ENCODE measurements around the gene CTSF.
"Not testable (repeated sequence)": the region's sequence is repeated elsewhere in the genome, so short reads cannot be mapped to it uniquely, and the experiment has no call there.

Gene CTSF

DNA sequence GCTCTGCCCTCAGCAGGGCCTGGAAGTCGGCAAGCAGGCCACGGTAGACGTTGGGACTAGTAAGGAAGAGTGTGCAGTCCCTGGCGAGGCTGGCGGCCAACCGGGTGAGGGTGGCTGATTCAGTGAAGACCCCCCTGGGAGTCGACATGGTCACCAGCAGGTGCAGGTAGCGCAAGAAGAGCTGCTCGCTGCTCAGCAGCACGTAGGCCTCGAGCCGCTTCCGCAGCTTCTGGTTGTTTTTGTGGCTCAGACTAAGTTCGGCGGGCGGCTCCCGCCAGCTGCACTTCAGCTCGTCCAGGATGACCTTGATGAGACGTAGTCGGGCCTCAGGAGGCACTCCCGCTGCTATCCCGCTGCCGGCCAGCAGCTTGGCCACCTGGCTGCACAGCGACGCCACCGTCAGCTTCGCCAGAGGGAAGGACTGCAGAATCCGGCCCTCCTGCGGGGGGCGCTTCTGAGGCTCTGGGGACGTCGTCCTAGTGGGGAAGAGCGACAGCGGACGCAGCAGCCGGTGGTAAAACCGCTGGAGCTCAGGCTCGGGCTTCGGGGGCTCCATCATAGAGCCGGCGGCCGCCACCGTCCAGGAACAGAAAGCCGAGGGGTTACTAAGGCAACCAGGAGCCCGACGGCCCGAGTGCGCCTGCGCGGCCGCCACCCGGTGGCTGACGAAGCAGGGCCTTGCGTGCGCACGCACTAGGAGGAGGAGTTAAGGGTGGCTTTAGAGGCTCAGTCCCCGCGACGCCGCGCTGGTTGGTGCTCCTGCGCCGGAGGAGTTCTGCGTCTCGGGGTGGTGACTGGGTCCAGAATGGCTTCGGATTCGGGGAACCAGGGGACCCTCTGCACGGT lies 24.3 kb upstream of the CTSF start, which contains the start of the genes CCDC87 and CCS:
Gene CCDC87 (minus strand): TSS at position 607 of the 846 bp plus-strand sequence. CDS start 48 bp downstream, at position 559.
Gene CCS (plus strand): TSS at position 729 of the 846 bp plus-strand sequence. CDS start 77 bp downstream, at position 806.
- H3K27ac ChIP-seq = peak within 1 kb of the TSS; percentile 70 to 89 (median 79)

DNA sequence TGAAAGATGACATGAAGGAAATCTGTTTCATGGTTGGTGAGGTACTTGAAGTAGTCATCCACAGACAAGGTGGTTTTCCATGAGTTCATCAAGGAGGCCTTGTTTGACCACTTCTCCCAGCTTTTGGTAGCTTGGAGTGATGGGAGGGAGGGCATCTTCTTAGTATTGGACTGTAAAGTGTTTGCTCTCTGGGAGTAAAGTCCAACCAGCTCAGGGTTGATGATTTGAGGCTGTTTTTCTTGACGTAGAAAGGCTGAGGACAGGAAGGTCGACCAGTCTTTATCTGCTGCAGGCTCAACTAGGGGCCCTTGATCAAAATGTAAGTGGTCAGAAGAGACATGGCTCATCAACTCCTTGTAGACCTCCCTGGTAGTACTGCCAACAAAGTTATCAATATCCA lies 22.8 kb upstream of the CTSF start:
- H3K36me3 ChIP-seq = no peaks in the 10 kb centered on the region
- H3K4me2 ChIP-seq = peak overlapping the region in 8 of 11 experiments; percentile 90 to 98 (median 94); a peak in 12 of 22 replicates
- peaks cover 0 to 31% (median 17%) of the 10 kb centered on the region in 11 experiments; a peak in 18 of 22 replicates for H3K9me3 ChIP-seq (replicated peaks in 1 of 11)
- no peak overlapping the region for H3K4me3 ChIP-seq
- TF ChIP-seq Cebpa-rat (IDR thresholded peaks at IDR 0.05) = no peak
- no peaks in the 10 kb centered on the region for H3K27me3 ChIP-seq
- H3K9ac ChIP-seq = no peak overlapping the region
- H3K4me1 ChIP-seq = peaks cover 36 to 57% (median 52%) of the 10 kb centered on the region in 10 experiments
- H4K20me1 ChIP-seq = peaks cover 0 to 16% (median 6%) of the 10 kb centered on the region in 11 experiments; a peak in 6 of 22 replicates
- no peak overlapping the region for H3K27ac ChIP-seq

More for the DNA sequence above, 24.3 kb upstream of the CTSF start, which contains the start of the genes CCDC87 and CCS:
- H3K4me2 ChIP-seq = peak within 1 kb of the TSS; percentile 90 to 99 (median 95)
- TF ChIP-seq Cebpa-rat (IDR thresholded peaks at IDR 0.05) = no peak
- H3K9me3 ChIP-seq (replicated peaks in 1 of 11) = peaks cover 0 to 29% (median 17%) of the 10 kb centered on the region in 11 experiments; a peak in 17 of 22 replicates
- H3K27me3 ChIP-seq = no peaks in the 10 kb centered on the region
- H3K36me3 ChIP-seq = peaks cover 0 to 4% (median 0%) of the 10 kb centered on the region in 11 experiments; a peak in 3 of 22 replicates
- H3K4me1 ChIP-seq = peaks cover 45 to 66% (median 60%) of the 10 kb centered on the region in 10 experiments
- H4K20me1 ChIP-seq = peaks cover 0 to 16% (median 6%) of the 10 kb centered on the region in 11 experiments; a peak in 6 of 22 replicates
- H3K4me3 ChIP-seq = peak within 1 kb of the TSS; percentile 61 to 79 (median 71)
- peak within 1 kb of the TSS; percentile 72 to 92 (median 85) for H3K9ac ChIP-seq

DNA sequence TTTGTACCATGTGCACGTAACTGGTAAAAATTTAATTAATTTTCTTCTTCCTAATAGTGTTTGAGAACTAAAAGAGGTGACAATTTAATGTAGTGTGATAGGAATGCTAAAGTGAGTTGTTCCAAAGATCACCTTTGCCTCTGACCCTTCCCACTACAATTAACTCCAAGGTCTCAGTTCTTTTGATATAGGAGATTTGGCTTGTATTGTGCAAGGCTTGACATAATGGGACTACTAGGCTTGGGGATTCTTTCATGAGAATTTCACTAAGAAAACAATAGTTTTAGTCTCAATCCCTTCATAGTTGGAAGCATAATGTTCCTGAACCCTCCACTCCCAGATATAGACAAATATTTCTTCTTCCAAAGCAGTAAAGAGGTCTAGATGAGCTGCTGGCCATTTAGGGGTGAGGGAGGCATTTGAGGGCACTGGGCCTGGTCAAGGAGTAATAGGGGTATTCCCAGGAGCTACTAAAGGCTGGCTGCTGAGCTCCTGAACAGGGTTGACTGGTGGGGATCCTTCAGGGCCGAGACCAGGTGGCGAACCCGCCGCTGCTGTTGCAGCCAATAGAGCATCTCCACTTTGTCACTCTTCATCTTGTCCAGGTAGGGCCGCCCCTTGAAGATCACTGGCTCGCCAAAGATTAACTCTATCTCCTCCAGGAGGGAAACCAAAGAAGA lies 21.7 kb upstream of the CTSF start:
- no peak for TF ChIP-seq Cebpa-rat (IDR thresholded peaks at IDR 0.05)
- no peak overlapping the region for H3K4me3 ChIP-seq
- peaks cover 0 to 8% (median 0%) of the 10 kb centered on the region in 11 experiments; a peak in 2 of 22 replicates for H4K20me1 ChIP-seq
- no peaks in the 10 kb centered on the region for H3K36me3 ChIP-seq
- no peak overlapping the region for H3K27ac ChIP-seq
- H3K4me2 ChIP-seq = peak overlapping the region in 2 of 11 experiments; percentile 93 to 98; a peak in 5 of 22 replicates
- no peaks in the 10 kb centered on the region for H3K27me3 ChIP-seq
- peaks cover 26 to 46% (median 41%) of the 10 kb centered on the region in 10 experiments for H3K4me1 ChIP-seq
- H3K9ac ChIP-seq = no peak overlapping the region
- H3K9me3 ChIP-seq (replicated peaks in 1 of 11) = peaks cover 0 to 32% (median 17%) of the 10 kb centered on the region in 11 experiments; a peak in 18 of 22 replicates

DNA sequence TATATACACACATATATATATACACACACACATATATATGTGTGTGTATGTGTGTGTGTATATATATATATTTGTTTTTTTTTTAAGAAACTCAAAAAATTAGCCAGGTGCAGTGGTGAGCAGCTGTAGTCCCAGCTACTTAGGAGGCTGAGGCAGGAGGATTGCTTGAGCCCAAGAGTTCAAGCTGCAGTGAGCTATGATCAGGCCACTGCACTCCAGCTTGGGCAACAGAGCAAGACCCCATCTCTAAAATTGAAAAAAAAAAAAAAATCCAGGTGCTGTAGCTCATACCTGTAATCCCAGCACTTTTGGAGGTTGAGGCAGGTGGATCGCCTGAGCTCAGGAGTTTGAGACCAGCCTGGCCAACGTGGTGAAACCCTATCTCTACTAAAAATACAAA lies 20.9 kb upstream of the CTSF start:
- not testable (repeated sequence) for H3K4me2 ChIP-seq, H3K27ac ChIP-seq, H3K4me3 ChIP-seq, H3K9ac ChIP-seq, H4K20me1 ChIP-seq, H3K36me3 ChIP-seq, H3K27me3 ChIP-seq
- peaks cover 0 to 32% (median 17%) of the 10 kb centered on the region in 11 experiments; a peak in 18 of 22 replicates for H3K9me3 ChIP-seq (replicated peaks in 1 of 11)
- peaks cover 18 to 38% (median 33%) of the 10 kb centered on the region in 10 experiments for H3K4me1 ChIP-seq

DNA sequence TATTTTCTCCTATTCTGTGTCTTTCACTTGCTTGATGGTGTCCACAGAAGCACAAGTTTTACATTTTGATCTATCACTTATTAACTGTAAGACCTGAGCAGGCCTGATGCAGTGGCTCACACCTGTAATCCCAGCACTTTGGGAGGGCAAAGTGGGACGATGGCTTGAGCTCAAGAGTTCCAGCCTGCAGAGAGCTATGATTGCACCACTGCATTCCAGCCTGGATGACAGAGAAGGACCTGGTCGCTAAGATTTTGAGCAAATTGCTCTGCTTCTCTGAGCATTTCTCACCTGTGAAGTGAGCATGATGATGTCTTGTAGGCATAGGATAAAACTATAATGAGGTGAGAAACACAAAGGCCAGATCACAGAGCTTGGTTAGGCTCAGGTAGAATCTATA lies 17.7 kb upstream of the CTSF start:
- Histone ChIP-seq H3K9ac (no peak overlapping the region), H3K36me3 (no peaks in the 10 kb centered on the region), H3K9me3 (replicated peaks in 1 of 11) (peaks cover 24 to 52% (median 35%) of the 10 kb centered on the region in 11 experiments), H3K4me3 (no peak overlapping the region), H3K4me1 (peaks cover 0 to 9% (median 5%) of the 10 kb centered on the region in 10 experiments; a peak in 12 of 20 replicates), H3K27ac (no peak overlapping the region), H4K20me1 (no peaks in the 10 kb centered on the region), H3K27me3 (no peaks in the 10 kb centered on the region), H3K4me2 (no peak overlapping the region)
- no peak for TF ChIP-seq Cebpa-rat (IDR thresholded peaks at IDR 0.05)

DNA sequence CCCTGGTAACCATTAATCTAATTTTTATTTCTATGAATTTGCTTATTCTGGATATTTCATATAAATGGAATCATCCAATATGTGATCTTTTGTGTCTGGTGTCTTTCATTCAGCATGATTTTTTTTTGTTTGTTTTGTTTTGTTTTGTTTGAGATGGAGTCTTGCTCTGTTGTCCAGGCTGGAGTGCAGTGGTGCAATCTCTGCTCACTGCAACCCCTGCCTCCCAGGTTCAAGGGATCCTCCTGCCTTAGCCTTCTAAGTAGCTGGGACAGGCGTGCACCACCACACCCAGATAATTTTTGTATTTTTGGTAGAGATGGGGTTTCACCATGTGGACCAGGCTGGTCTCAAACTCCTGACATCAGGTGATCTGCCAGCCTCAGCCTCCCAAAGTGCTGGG lies 17.0 kb upstream of the CTSF start:
- H4K20me1 ChIP-seq, H3K4me2 ChIP-seq, H3K4me1 ChIP-seq, H3K27me3 ChIP-seq, H3K4me3 ChIP-seq, H3K9ac ChIP-seq, H3K36me3 ChIP-seq, H3K27ac ChIP-seq: not testable (repeated sequence)
- peaks cover 22 to 45% (median 33%) of the 10 kb centered on the region in 11 experiments for H3K9me3 ChIP-seq (replicated peaks in 1 of 11)

DNA sequence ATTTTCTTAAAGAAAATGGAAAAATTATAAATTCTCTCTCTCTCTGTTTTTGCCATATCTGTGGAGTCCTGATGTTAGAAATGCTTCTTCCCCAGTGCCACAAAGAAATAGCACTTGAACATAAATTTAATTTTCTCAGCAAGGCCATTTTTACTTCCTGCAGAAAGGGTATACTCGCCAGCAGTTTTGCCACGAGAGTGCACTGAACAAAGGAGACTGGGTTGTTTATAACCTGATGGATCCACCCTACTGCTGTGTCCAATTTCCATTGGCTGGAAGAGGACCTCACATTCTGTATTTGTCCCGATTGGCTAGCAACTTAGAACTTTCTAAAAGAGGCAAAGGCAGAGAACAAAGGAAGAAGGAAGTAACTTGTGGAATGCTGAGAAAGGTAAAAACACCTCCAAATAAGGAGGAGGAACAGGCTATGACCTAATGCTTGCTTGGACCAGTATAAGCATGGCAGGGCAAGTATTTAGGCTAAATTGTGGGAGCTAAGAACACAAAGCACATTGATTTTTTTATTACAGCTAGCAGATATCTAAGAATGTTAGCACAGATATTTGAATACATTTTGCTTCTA lies 14.2 kb upstream of the CTSF start:
- not testable (repeated sequence) for H3K9ac ChIP-seq, H3K4me2 ChIP-seq, H3K27me3 ChIP-seq, H4K20me1 ChIP-seq, H3K27ac ChIP-seq, H3K4me3 ChIP-seq, H3K36me3 ChIP-seq, H3K4me1 ChIP-seq
- peaks cover 18 to 28% (median 24%) of the 10 kb centered on the region in 11 experiments for H3K9me3 ChIP-seq (replicated peaks in 1 of 11)

DNA sequence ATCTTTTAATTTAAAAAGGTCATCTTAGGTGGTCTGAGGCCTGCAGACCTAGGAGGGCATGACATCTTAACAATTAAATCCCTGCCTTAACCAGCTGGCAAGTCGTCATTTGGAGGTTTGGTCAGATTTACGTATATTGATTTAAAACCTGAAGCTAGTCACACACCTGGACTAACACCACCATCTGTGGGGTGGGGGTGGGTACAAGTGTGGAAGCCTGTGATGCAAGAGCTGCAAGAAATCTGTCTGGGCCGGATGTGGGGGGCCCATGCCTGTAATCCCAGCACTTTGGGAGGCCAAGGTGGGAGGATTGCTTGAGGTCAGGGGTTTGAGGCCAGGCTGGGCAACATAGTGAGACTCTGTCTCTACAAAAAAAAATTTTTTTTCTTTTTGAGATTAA lies 12.9 kb upstream of the CTSF start:
- Histone ChIP-seq H3K4me3 (no peak overlapping the region), H3K27me3 (no peaks in the 10 kb centered on the region), H3K9me3 (replicated peaks in 1 of 11) (peaks cover 18 to 24% (median 22%) of the 10 kb centered on the region in 11 experiments), H3K9ac (no peak overlapping the region), H3K36me3 (no peaks in the 10 kb centered on the region), H4K20me1 (no peaks in the 10 kb centered on the region), H3K4me2 (no peak overlapping the region), H3K27ac (no peak overlapping the region), H3K4me1 (no peaks in the 10 kb centered on the region; a peak in 1 of 20 replicates)
- no peak for TF ChIP-seq Cebpa-rat (IDR thresholded peaks at IDR 0.05)

DNA sequence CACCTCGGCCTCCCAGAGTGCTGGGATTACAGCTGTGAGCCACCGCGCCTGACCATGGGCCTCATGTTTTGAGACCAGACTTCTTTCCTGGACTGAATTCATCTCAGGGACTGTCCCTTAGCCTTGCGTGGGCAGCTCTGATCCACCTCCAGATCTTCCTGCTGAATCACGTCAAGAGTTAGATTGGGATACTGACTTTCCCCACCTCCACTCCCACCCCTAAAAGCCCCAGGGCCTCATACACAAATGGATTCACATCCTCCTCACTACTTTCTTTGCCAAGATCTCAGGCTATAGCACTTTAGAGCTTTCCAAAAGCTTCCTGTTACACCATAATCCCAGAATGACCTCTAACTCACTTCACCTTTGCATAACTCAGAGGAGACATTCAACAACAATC lies 12.4 kb upstream of the CTSF start:
- no peak overlapping the region for H3K27ac ChIP-seq
- no peak for TF ChIP-seq Cebpa-rat (IDR thresholded peaks at IDR 0.05)
- no peaks in the 10 kb centered on the region for H3K36me3 ChIP-seq
- no peaks in the 10 kb centered on the region for H4K20me1 ChIP-seq
- no peak overlapping the region for H3K4me2 ChIP-seq
- H3K9ac ChIP-seq = no peak overlapping the region
- no peaks in the 10 kb centered on the region; a peak in 1 of 20 replicates for H3K4me1 ChIP-seq
- no peak overlapping the region for H3K4me3 ChIP-seq
- peaks cover 18 to 24% (median 21%) of the 10 kb centered on the region in 11 experiments for H3K9me3 ChIP-seq (replicated peaks in 1 of 11)
- H3K27me3 ChIP-seq = no peaks in the 10 kb centered on the region
